HG02973 (cell line): Measurements from ENCODE around the gene DHRS7C.

ENCODE experiments used
- ATAC-seq: cut with Tn5 transposase; IDR thresholded peaks from one replicate; pipeline ENCODE4 v1.9.1; 2021; ENCODE audit warnings: moderate library complexity; ENCODE audit not compliant: unreplicated experiment

The DHRS7C gene, protein sequence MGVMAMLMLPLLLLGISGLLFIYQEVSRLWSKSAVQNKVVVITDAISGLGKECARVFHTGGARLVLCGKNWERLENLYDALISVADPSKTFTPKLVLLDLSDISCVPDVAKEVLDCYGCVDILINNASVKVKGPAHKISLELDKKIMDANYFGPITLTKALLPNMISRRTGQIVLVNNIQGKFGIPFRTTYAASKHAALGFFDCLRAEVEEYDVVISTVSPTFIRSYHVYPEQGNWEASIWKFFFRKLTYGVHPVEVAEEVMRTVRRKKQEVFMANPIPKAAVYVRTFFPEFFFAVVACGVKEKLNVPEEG

DNA sequence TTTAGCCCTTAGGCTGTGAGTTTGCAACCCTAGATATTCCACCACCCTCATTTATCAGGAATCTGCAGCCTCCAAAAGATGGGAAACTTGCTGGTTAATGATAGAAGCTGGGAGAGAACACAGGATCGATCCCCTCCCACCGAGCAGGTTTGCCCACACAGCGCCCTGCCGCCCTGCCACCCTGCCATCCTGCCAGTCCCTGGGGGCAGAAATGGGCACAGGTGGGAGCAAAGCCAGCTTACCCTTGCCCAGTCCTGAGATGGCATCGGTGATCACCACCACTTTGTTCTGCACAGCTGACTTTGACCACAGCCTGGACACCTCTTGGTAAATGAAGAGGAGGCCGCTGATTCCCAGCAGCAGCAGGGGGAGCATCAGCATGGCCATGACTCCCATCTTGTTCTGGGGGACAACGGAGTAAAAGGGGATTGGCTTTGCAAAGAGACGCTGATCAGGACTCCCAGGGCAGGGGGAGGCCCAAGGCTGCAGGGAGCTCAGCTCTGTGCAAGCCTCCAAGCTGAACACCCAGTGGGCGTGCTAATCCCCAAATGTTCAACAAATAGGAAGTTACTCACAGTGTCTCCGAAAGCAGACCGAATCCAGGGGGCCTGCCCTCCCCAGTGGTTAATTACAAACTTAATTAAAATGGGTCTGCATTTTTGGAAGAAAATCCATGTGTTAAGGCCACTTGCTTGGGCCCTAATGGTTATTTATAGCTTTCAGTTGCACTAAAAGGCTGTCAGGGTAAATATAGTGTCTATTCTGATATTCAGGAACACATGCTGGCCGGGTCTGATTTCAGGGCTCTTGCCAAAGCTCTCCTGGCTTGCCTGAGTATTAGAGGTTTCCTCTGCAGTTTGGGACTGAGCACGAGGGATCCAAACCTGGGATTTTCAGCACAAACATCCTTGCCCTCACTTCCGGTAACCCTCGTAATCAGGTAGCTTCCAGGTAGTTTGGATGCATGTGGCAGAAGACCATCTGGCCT is at the start of gene DHRS7C:
DHRS7C (minus strand) TSS at position 704 of the 988 bp plus-strand sequence; CDS start at position 396, 308 bp downstream.
- ATAC-seq, result no peak

DNA sequence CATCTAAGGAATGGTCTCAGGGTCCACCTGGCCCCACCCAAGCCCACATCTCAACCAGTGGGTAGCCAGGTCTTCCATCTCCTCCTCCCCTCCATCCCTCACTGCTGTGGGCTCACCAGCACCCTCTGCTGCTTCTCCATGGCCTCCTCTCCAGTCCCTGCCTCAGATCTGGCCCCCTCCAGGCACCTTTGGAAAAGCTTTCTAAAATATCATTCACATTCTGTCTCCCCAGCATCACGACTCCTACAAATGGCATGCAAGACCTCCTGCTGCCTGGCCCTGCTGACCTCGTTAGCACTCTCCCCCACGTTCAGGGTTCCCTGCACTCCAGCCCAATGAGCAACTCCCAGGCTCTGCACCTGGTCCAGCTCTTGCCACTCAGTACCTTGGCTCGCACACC is 48.0 kb upstream of the DHRS7C start:
- ATAC-seq, result no peak

DNA sequence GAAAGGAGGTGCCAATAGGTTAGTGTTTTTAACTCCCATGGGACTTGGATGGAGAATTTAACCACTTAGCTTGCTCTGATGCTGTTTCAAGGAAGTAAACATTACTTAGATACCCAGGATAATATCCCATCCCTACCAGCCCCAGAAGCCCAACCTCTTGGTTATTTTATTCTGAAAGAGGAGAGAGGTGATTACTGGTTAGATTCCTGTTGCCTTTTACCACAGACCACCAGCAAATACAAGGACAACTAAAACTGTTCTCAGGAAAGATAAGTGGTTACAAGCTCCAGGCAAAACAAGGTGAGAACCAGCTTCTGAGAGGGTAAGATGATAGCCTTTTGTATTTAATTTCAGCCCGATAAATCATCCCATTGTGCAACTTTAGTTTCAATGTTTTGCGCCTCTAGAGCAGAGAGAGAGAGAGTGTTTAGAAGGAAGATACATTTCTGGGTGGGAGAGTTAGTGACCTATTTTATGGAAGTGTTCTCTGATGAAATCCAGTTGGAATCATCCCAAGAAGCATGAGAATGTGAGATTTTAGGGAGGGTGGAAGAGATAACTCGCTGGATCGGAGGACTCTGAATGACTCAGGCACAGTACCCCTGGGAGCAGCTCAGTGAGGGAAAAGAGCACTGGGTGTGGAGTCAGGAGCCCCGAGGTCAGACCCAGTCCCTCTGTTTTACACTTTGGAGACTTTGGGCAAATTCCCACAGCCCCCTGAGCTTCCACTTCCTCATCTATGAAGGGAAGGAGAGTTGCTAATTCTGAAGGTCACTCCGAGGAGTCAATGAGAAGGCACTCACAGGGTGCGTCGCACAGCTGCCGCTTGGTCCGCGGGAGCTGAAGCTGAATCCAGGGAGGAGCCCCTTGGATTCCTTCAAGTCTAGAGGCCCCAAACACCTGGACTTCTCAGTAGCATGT is 46.4 kb upstream of the DHRS7C start:
- no peak for ATAC-seq

DNA sequence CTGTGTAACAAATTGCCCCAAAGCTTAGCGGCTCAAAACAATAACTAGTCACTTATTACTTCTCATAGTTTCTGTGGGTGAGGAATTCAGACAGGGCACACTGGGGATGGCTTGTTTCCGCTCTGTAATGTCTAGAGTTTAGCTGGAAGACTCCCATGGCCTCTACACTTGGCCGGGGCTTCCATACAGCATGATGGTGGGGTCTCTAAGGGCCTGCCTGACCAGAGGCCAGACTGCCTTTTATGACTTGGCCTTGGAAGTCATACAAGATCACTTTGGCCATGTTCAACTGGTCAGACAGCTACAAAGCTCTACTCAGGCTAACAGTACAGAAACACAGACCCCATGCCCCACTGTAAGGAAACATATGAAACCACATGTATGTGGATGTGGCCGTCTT is 42.5 kb upstream of the DHRS7C start:
- no peak for ATAC-seq

DNA sequence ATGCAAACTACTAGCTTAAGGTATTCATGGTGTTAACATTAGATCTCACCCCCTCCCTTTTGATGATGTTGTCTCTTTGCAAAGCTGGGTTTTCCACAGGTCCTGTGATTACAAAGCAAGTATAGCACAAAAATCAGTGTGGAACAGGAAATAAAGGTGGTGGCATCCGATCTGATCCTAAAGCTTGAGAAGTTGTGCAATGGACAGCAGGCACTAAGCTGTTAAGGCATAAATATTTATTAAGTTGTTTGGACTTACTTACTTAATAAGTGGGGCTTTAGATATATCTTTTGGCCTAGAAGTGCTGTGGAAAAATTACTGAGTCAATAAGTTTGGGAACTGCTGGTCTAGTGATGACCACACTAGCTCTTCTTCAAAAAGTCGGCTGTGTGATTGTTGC is 39.3 kb upstream of the DHRS7C start:
- no peak for ATAC-seq

DNA sequence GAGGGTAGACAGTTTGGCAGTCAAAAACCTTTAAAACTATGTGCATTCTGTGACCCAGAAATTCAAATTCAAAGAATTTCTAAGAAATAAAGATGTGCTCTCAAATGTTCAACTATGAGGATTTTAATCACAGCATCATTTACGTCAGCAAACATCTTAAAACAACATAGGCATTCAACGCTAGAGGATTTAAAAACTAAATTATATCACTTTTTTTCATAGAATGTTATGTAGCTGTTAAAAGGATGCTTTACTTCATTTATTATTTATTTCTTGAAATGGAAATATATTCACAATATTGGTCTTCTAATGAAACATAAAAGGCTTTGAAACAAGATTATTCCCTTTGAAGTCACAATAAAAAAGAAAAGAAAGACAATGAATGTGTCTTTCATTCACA is 38.0 kb upstream of the DHRS7C start:
- ATAC-seq, result no peak

DNA sequence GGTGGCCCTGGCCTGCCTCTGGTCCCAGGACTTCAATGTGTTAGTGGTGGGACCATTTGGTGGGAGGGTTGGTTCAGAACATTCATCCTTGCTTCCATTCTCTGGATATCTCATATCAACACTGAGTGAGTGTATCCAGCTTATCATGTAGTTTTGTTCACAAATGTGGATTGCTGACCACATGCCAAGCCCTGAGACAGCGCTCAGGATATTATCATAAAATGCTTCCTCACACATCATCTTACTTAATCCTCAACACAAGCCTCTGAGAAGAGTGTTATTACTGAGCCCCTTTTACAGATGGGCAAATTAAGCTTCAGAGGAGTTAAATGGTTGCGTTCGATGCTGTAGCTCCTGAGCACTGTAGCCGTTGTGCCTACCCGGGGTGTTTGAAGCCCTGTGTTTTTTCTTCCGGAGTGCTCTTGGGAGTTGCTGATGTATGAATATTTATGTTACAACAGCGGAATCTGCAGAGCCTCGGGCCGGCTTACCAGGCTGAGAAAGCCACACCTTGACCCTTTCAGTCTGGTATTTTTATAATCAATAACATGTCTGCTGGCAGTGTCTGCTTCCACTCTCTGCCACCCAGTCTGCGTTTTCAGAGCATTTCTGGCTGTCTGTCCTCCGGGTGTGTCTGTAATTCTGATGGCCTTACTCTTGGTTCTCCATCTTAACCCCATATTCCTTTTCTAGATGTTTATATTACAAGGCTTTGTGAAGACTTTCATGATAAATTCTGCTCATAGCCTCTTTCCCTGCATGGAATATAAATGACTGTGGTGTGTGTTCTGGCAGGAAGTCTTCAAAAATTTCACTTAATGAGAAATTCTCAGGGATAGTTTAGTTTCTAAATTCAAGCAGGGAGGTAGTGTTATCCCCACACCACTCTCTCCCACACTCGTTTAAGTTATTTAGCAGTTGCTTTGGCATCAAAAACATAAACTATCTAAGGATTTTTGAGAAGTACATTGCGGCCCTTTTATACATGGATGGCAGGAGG is 37.2 kb upstream of the DHRS7C start:
- ATAC-seq, result no peak

DNA sequence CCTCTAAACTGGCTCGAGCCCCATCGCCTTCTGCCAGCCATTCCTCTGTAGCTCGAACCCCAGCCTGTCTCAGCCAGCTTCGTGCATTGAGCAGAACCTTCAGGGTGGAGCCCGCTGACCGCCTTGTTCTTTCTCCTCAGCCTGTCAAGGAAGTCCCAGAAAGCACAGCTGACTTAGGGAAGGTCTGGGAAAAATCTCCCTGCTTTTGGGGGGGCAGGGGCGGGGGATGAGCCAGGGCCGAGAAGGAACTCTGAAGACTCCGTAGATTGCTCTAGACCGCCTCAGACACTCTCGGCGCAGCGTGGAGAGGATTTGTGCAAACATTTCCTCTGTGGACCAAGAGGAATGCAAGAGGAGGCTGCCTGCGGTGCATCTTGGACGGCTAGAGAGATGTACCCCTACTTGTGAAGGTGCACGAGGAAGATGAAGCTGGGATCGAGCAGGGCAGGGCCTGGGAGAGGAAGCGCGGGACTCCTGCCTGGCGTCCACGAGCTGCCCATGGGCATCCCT is 34.3 kb upstream of the DHRS7C start, which contains the start of gene GLP2R:
GLP2R (plus strand) TSS at position 284 of the 510 bp plus-strand sequence; CDS start at position 424, 140 bp downstream.
- ATAC-seq, result no peak

DNA sequence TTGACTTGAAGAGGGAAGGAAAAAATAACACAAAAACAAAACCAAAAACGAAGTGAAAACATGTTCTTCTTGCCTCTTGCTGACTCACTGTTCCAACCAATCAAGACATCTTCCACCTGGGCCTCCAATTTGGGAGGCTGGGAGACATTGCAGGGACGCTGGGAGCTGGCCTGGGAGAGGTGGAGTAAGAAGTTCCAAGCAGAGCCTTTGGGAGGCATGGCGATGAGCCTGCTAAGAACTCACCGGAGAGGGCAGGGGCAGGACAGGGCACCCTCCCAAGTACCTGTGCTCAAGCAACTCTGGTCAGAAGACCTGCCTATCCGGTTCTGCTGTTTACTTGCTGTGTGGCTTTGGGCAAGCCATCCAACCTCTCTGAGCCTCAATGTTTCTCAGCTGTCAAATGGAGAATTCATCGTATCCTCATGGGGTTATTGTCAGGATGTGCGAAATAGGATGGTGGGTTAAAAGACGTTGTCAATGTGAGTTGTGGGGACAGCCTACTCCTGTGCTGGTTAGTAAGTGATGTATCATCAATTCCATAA is 33.5 kb upstream of the DHRS7C start:
- ATAC-seq, result no peak

DNA sequence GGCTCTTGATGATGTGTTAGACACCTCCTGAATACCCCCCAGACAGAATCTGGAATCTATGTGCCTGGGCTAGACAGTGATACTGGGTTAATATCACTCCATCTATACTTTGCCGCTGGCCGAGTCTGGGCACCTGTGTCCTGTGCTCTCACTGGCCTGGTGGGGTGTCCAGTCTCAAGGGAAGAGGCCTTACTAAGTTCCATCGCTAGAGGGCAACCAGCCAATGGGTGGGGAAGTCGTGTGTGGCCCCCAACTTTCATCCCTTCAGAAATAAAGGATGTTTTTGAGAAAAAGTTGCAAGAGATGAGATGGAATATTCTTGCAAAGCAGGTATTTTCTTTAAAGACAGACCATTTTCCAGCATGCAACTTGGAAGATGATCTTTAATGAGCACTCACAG is 32.7 kb upstream of the DHRS7C start:
- no peak for ATAC-seq

DNA sequence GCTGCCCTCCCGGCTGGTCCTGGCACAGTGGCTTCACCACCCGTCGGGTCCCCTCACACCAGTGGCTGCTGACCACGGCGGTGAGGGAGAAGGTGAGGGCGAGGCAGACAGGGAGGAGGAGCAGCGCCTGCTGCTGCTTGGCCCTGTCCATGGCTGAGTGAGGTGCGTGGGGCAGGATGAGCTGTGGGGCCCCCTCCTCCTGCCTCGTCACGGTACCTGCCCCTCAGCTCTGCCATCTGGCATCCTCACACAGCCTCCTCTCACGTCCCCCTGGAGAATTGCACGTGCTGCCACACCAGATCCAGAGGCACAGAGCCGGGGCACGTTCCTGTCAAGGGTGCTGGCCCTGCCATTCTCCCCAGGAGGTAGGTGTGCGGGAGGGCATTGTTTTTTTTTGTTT is 30.5 kb upstream of the DHRS7C start, which contains the start of gene GSG1L2:
GSG1L2 (minus strand) TSS at position 159 of the 400 bp plus-strand sequence; CDS start at position 151, 8 bp downstream.
- no peak for ATAC-seq

DNA sequence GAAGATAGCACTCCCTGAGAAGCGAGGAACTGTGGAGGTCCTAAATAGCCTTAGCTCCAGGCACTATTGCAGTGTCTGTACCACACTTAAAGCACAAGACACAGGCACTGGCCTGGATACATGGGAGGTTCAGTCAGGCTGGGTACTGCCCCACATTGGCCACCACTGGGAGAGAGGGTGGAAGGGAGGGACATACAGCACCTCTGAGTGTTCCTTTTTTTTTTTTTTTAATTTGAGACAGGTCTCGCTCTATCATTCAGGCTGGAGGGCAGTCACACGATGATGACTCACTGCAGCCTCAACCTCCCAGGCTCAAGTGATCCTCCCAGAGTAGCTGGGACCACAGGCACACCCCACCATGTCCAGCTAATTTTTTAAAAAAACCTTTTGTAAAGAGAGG is 29.1 kb upstream of the DHRS7C start:
- no peak for ATAC-seq

DNA sequence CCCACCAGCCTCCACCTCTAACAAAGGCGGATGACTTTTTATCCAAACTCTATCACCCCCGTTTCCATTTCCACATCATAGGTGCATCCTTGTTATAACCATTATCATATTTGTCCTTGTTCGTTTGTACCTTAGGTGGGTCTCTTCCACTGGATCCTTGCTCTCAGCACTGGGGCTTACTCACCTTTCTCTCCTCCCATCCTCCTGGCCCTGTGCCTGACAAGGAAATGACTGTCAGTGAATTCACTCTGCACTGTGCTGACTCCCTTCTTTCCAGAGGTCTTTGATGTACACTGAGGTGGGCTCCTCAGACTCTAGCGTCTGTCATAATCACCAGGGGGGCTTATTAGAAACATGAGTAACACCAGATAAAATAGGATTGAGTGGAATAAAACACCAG is 27.4 kb upstream of the DHRS7C start:
- ATAC-seq, result no peak

DNA sequence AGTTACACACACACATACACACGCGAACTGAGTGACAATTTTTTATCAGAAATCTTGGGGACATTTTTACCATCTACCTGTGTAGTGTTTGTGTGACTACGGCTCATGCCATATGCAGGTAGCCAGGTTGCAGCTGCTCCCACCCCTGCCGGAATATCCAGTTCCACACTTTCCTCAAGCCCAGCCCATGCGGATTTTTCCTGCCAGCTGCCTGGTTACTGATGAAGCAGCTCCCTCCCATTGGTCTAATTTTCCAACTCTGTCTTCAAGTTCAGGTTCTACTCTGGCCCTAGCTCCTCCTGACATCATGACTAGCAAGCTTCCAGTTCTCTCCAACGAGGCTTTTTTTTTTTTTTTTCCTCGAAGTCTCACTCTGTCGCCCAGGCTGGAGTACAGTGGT is 25.7 kb upstream of the DHRS7C start:
- no peak for ATAC-seq

DNA sequence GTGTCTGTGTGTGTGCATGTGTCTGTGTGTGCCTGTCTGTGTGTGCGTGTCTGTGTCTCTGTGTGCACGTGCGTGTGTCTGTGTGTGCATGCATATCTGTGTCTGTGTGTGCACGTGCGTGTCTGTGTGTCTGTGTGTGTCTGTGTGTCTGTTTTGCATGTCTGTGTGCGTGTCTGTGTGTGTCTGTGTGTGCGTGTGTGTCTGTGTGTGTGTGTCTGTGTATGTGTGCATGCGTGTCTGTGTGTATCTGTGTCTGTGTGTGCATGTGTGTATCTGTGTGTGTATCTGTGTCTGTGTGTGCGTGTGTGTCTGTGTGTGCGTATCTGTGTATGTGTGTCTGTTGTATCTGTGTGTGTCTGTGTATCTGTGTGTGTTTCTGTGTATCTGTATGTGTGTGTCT is 25.1 kb upstream of the DHRS7C start:
- no peak for ATAC-seq

DNA sequence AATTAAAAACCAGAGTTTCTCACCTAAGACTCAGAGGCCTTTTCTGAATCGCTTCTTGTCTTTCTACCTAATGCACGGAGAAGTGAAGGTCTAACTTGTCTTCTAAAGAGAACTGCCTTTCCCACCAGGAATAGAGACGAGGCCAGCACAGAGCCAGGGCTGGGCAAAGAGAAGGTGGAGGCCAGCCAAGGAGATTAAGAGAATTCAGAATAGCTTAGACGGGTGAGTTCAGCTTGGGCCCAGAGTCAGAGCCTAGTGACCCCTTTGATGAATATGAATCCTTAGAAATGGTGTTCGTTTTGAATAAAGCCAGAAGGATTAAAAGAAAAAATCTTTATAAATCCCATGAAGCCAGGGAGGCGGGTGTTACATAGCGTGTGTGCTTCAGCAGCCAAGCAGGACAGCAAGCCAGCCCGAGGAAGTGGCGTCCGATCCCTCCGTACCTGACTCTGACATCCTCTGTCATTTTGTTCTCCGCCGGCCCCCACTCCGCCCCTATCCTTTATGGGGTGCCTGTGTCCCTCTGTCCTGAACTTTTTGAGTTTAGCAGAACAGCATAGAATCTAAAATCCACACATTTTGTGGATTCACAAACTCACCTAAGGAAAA is 23.0 kb upstream of the DHRS7C start:
- ATAC-seq, result no peak

DNA sequence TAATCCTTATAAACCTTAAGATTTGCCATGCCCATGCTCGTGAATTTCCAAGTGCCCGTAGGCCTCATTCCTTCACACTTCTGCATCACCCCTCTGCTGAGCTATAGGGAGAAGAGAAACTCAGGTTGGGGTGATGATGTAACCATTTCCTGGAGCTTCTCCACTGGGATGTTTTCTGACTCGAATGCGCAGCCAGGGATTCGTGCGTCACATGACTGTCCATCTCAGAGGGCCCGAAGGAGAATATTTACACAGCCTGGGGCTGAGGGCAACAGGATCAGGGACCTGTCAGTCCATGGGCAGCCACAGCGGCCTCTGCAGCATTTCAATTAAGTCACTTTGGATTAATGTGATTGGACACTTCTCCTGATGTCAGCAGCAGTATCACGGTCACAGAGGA is 21.8 kb upstream of the DHRS7C start:
- no peak for ATAC-seq

DNA sequence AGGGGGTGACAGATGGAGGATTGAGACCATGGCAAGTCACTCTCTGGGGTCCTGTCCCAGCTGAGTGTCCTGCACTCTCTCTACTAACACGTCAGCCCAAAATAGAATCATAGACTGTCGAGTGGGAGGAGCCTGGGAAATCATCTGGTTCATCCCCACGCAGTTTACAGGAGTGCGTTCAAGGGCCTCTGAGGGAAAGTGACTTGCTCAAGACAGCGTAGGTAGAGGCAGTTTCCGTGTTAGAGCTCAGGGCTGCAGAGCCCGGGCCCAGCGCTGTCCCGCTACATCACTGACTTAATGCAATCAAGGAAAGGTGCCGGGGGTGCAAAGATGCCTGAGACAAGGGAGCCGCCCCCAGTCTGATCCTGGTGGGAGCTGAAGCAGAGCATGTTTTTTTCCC is 20.1 kb upstream of the DHRS7C start:
- no peak for ATAC-seq

DNA sequence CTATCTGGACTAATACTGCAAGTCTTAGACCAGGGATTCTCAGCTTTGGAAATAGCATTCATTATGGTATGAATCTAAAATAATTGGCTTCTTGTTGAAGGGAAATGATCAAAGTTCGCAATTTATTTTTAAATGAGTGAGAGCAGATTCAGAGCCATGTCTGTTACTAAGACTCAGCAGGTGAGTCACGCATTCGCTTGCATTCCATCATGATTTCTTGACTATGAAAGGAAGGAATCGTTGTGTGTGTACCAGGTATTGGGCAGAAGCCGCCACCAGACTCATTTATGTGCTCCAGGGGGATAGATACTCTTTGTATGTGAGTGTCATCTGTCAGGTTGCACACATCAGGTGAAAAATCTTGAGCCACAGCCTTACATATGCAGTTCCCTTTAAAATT is 19.7 kb upstream of the DHRS7C start:
- ATAC-seq, result no peak
